ENCODE data around the gene DNAJC16.

DNA sequence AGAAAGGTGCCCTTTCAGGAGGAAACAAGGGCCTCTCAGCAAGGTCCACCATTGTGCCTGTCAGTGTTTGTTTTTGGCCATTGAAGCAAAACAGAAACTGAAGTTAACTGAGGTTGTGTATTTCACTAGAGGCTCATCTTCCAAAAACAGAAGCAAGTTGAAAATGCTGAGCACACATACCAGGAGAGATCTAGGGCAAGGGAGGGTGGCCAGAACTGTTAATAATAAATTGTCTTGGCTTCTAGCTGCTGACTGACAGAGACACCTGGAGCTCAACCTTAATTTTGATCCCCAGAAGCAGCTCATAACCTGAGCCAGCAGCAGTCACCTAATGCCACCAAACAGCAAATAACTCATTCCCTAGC, 53.0 kb downstream of the DNAJC16 start:
- no peak for TF ChIP-seq POLR2A (IDR thresholded peaks at IDR 0.05)
- TF ChIP-seq, protein P1, sequence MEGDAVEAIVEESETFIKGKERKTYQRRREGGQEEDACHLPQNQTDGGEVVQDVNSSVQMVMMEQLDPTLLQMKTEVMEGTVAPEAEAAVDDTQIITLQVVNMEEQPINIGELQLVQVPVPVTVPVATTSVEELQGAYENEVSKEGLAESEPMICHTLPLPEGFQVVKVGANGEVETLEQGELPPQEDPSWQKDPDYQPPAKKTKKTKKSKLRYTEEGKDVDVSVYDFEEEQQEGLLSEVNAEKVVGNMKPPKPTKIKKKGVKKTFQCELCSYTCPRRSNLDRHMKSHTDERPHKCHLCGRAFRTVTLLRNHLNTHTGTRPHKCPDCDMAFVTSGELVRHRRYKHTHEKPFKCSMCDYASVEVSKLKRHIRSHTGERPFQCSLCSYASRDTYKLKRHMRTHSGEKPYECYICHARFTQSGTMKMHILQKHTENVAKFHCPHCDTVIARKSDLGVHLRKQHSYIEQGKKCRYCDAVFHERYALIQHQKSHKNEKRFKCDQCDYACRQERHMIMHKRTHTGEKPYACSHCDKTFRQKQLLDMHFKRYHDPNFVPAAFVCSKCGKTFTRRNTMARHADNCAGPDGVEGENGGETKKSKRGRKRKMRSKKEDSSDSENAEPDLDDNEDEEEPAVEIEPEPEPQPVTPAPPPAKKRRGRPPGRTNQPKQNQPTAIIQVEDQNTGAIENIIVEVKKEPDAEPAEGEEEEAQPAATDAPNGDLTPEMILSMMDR (IDR thresholded peaks at IDR 0.05): no peak
